Sigmoid colon (tissue), 7 donors: ENCODE measurements around the gene CRYBA1. TPM values are rescaled to one million over a fixed set of nuclear protein-coding genes. Genes with fewer than 3 reads are reported as not detected.

Source experiments
- DNase-seq: peaks from one replicate; pipeline ENCODE4 v3.0.0-alpha.2; 2019
- H3K27ac ChIP-seq, 4 donors: fragments of 200-600 bp; sonication (generic); one replicate each; pipeline ENCODE4 v1.5.1; 2016 to 2019; ENCODE audit warnings: mild to moderate bottlenecking in 1 of 4
- H3K27me3 ChIP-seq, 3 donors: fragments of 200-600 bp; sonication (generic); one replicate each; pipeline ENCODE4 v1.5.1; 2019; ENCODE audit warnings: mild to moderate bottlenecking in 1 of 3
- H3K36me3 ChIP-seq, 4 donors: fragments of 200-600 bp; sonication (generic); one replicate each; pipeline ENCODE4 v1.5.1; 2016 to 2019
- H3K4me1 ChIP-seq, 4 donors: fragments of 200-600 bp; sonication (generic); one replicate each; pipeline ENCODE4 v1.5.1; 2017 to 2019
- H3K4me3 ChIP-seq, 4 donors: fragments of 200-600 bp; sonication (generic); one replicate each; pipeline ENCODE4 v1.5.1; 2017 to 2019; ENCODE audit warnings: mild to moderate bottlenecking in 2 of 4, moderate library complexity in 1 of 4
- H3K9me3 ChIP-seq, 4 donors: fragments of 200-600 bp in 3 of 4; sonication (generic) in 3 of 4; one replicate each; pipeline versions ENCODE4 v1.5.1 to v1.6.1; 2013 to 2019
- EP300 ChIP-seq, 4 donors: sonication (generic); formaldehyde crosslinking; IDR thresholded peaks; one replicate each; pipeline ENCODE4 v1.6.1; 2017; ENCODE audit warnings: antibody characterized with exemption in 4 of 4
- POLR2A ChIP-seq, 2 donors: fragments of 450-650 bp; IDR thresholded peaks; one replicate each; pipeline ENCODE4 v1.6.1; 2016; ENCODE audit warnings: antibody characterized with exemption in 2 of 2, mild to moderate bottlenecking in 2 of 2, moderate library complexity in 2 of 2
- POLR2AphosphoS5 ChIP-seq, 4 donors: sonication (generic); formaldehyde crosslinking; IDR thresholded peaks; one replicate each; pipeline ENCODE4 v1.6.1; 2017; ENCODE audit warnings: antibody characterized with exemption in 4 of 4
- WGBS, 2 donors: extraction: QIAGEN DNeasy Blood & Tissue Kit; methylation state at CpG; one replicate each; pipeline ENCODE4 v1.1.7; 2013; 5-methylcytosine and 5-hydroxymethylcytosine counted together
- intact Hi-C: fragments of 100-400 bp; cut with DNase I; formaldehyde crosslinking; loops from one replicate; pipeline ENCODE4 v1.15.1; 2023
- polyA plus RNA-seq, 3 donors: library from polyadenylated mRNA; stranded (reverse); fragments of 200-250 nt; gene quantifications; one replicate each; pipeline ENCODE4 v1.2.3, GENCODE V29; 2013
- total RNA-seq, 4 donors: library from RNA; depleted of rRNA; stranded (reverse); fragments of >200 nt; gene quantifications; one replicate each; pipeline ENCODE4 v1.1.0, GENCODE V29; 2016
- TF ChIP-seq, protein P1 (sequence below), 4 experiments: fragments of 450-650 bp in 3 of 4; fragments of 200-600 bp in 1 of 4; IDR thresholded peaks; one replicate each; pipeline ENCODE4 v1.5.1; 2016 to 2019; ENCODE audit warnings: antibody characterized with exemption in 4 of 4, mild to moderate bottlenecking in 3 of 4, moderate library complexity in 2 of 4
- donor health status: healthy with polysubstance abuse.
- donor health status: Bipolar disorder and iron deficiency.
- donor health status: healthy.

The CRYBA1 gene
- total and polyA plus RNA-seq, 7 donors: not detected

DNA sequence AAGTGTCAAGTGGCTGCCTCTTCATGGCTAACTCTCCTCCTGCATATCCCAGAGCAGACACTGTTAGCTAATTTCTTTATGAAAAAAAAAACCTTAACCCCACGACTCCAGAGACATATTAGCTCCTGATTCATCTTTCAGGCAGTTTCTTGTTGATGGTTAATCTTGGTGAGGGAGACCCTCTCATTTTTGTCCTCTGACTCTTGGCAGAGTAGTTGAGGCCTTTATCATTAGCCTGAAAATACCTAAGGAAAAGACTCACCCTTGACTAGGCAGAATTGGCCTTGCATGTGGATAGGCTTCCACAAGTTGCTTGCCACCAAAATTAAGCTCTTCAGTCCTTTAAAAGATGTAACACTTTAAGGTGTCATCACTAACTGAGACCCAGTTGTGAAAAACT, 4.0 kb downstream of the CRYBA1 start:
- intact Hi-C loops: no loop called here
- DNase-seq: no peak
- TF ChIP-seq, protein P1, sequence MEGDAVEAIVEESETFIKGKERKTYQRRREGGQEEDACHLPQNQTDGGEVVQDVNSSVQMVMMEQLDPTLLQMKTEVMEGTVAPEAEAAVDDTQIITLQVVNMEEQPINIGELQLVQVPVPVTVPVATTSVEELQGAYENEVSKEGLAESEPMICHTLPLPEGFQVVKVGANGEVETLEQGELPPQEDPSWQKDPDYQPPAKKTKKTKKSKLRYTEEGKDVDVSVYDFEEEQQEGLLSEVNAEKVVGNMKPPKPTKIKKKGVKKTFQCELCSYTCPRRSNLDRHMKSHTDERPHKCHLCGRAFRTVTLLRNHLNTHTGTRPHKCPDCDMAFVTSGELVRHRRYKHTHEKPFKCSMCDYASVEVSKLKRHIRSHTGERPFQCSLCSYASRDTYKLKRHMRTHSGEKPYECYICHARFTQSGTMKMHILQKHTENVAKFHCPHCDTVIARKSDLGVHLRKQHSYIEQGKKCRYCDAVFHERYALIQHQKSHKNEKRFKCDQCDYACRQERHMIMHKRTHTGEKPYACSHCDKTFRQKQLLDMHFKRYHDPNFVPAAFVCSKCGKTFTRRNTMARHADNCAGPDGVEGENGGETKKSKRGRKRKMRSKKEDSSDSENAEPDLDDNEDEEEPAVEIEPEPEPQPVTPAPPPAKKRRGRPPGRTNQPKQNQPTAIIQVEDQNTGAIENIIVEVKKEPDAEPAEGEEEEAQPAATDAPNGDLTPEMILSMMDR (IDR thresholded peaks at IDR 0.05): no peak
- TF ChIP-seq EP300 (IDR thresholded peaks at IDR 0.05) (no peak), POLR2A (IDR thresholded peaks at IDR 0.05) (no peak), POLR2AphosphoS5 (IDR thresholded peaks at IDR 0.05) (no peak)
- H3K4me3 ChIP-seq: no peak overlapping the region
- H3K27me3 ChIP-seq: no peaks in the 10 kb centered on the region
- H3K36me3 ChIP-seq: no peaks in the 10 kb centered on the region
- 69 to 87% methylated on average over 1 of the region's 1 CpG for WGBS, 2 donors
- no peak overlapping the region for H3K27ac ChIP-seq
- no peaks in the 10 kb centered on the region for H3K9me3 ChIP-seq
- H3K4me1 ChIP-seq: peaks cover 0 to 12% (median 10%) of the 10 kb centered on the region in 4 donors

DNA sequence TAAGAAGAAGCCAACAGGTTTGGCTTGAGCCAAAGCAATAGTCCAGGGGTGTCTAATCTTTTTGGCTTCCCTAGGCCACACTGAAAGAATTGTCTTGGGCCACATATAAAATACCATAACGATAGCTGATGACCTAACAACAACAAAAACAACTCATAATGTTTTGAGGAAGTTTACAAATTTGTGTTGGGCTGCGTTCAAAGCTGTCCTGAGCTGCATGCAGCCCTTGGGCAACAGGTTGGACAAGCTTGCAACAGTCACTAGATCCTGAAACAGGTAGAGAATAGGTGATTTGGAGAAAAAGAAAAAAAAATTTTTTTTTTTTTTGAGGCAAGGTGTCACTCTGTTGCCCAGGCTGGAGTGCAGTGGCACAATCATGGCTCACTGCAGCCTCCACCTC, 4.5 kb downstream of the CRYBA1 start:
- Histone ChIP-seq H3K27ac (no peak overlapping the region), H3K27me3 (no peaks in the 10 kb centered on the region), H3K4me1 (peaks cover 0 to 18% (median 15%) of the 10 kb centered on the region in 4 donors), H3K4me3 (no peak overlapping the region), H3K9me3 (no peaks in the 10 kb centered on the region), H3K36me3 (no peaks in the 10 kb centered on the region)
- intact Hi-C loops: no loop called here
- no peak for DNase-seq
- WGBS, 2 donors: 52 to 74% methylated on average over 2 of the region's 2 CpGs
- TF ChIP-seq, protein P1 (IDR thresholded peaks at IDR 0.05): no peak
- TF ChIP-seq POLR2A (IDR thresholded peaks at IDR 0.05) (no peak), POLR2AphosphoS5 (IDR thresholded peaks at IDR 0.05) (no peak), EP300 (IDR thresholded peaks at IDR 0.05) (no peak)

DNA sequence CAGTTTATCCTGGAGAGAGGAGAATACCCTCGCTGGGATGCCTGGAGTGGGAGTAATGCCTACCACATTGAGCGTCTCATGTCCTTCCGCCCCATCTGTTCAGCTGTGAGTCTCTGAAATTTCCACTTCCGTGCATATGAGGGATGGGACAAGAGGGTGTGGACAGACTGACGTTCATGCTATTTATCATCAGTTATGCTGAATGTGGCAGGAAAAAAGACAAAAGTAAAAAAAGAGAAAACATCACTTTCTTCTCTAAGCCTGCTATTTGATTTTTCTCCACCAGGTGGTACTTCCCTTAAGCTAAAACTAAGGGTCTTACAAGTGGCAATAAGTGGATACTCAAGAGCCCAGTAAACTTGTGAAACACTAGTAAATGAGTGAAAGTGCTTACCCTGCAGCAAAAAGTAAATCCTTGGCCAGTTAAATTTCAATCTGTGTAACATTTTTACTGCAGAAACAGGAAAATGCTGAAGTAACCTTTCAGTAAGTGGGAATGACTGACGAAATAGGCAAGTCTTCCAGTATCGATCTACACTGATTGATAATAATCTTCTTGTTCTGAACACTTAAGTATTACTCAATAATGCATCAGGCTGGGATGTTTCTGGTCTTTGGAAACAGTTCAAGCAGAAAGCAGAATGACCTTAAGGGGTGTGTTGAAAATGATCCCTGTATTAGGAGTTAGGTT, 5.6 kb downstream of the CRYBA1 start:
- Histone ChIP-seq H3K27me3 (no peaks in the 10 kb centered on the region), H3K4me1 (peaks cover 0 to 28% (median 25%) of the 10 kb centered on the region in 4 donors), H3K9me3 (no peaks in the 10 kb centered on the region), H3K36me3 (no peaks in the 10 kb centered on the region), H3K27ac (no peak overlapping the region), H3K4me3 (no peak overlapping the region)
- WGBS, 2 donors: 82 to 83% methylated on average over 7 of the region's 7 CpGs
- TF ChIP-seq, protein P1 (IDR thresholded peaks at IDR 0.05): peak in 3 of 4 experiments; percentile 13 to 40 (median 27)
- no peak for TF ChIP-seq EP300 (IDR thresholded peaks at IDR 0.05)
- no peak for DNase-seq
- intact Hi-C loops: no loop called here

DNA sequence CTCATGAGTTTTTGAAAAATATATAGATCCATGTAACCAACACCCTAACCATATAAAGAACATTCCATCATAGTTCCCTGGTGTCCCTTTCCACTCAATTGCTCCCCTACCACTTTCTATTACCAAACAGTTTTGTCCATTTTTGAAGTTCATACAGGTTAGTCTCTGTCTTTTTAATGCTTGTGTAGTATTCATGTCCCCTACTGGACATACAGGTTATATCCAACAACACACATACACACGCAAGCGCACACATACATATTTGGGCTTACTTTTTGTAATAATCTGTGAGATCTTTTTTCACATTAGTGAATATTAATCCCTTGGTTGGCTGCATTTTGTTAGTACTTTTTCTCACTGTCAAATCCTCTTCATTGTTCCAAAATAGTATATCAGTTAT, 6.4 kb downstream of the CRYBA1 start:
- WGBS, 2 donors: 92 to 96% methylated on average over 2 of the region's 2 CpGs

More for the DNA sequence above, 6.4 kb downstream of the CRYBA1 start:
- no peak for TF ChIP-seq POLR2A (IDR thresholded peaks at IDR 0.05)
- TF ChIP-seq EP300 (IDR thresholded peaks at IDR 0.05): no peak
- TF ChIP-seq, protein P1 (IDR thresholded peaks at IDR 0.05): no peak
- no peak for TF ChIP-seq POLR2AphosphoS5 (IDR thresholded peaks at IDR 0.05)
- peaks cover 0 to 36% (median 33%) of the 10 kb centered on the region in 4 donors for H3K4me1 ChIP-seq
- intact Hi-C loops: no loop called here
- DNase-seq: no peak
- no peaks in the 10 kb centered on the region for H3K36me3 ChIP-seq
- no peaks in the 10 kb centered on the region for H3K9me3 ChIP-seq
- no peak overlapping the region for H3K27ac ChIP-seq
- H3K27me3 ChIP-seq: no peaks in the 10 kb centered on the region
- H3K4me3 ChIP-seq: no peak overlapping the region
